ENCODE measurements around the gene GRN. TPM values are rescaled to one million over a fixed set of nuclear protein-coding genes. Genes with fewer than 3 reads are reported as not detected.

The GRN gene
- total RNA-seq, 1 experiment from 2014 or later: 317 TPM

Other genes starting within 250 kb of the GRN start
- 37.8 and 46.0 TPM in 2 replicates for gene HDAC5, start 221.7 kb upstream of the GRN start, total RNA-seq (2014; rRNA removed; shearing (Covaris generic))
- 6.5 and 7.5 TPM in 2 replicates for gene HROB, start 203.4 kb upstream of the GRN start, total RNA-seq (2014; rRNA removed; shearing (Covaris generic))
- not detected in 2 replicates for gene ASB16, start 174.6 kb upstream of the GRN start, total RNA-seq (2014; rRNA removed; shearing (Covaris generic))
- gene TMUB2, start 158.3 kb upstream of the GRN start, total RNA-seq (2014; rRNA removed; shearing (Covaris generic)): 36.8 and 37.6 TPM in 2 replicates
- gene ATXN7L3, start 145.4 kb upstream of the GRN start, total RNA-seq (2014; rRNA removed; shearing (Covaris generic)): 21.3 and 32.7 TPM in 2 replicates
- 37.8 and 57.5 TPM in 2 replicates for gene UBTF, start 125.6 kb upstream of the GRN start, total RNA-seq (2014; rRNA removed; shearing (Covaris generic))
- gene SLC4A1, start 77.2 kb upstream of the GRN start, total RNA-seq (2014; rRNA removed; shearing (Covaris generic)): not detected in 2 replicates
- 0.12 TPM in 1 of 2 replicates, not detected in the other for gene RUNDC3A, start 36.7 kb upstream of the GRN start, total RNA-seq (2014; rRNA removed; shearing (Covaris generic))
- 111 and 138 TPM in 2 replicates for gene SLC25A39, start 20.5 kb upstream of the GRN start, total RNA-seq (2014; rRNA removed; shearing (Covaris generic))
- gene FAM171A2, start 18.6 kb downstream of the GRN start, total RNA-seq (2014; rRNA removed; shearing (Covaris generic)): 1.4 and 5.2 TPM in 2 replicates
- 0.07 and 0.25 TPM in 2 replicates for gene ITGA2B, start 44.3 kb downstream of the GRN start, total RNA-seq (2014; rRNA removed; shearing (Covaris generic))
- 9.2 and 17.1 TPM in 2 replicates for gene GPATCH8, start 158.1 kb downstream of the GRN start, total RNA-seq (2014; rRNA removed; shearing (Covaris generic))
- 22.4 and 41.3 TPM in 2 replicates for gene FZD2, start 212.2 kb downstream of the GRN start, total RNA-seq (2014; rRNA removed; shearing (Covaris generic))